Sigmoid colon (tissue), 4 donors: ENCODE measurements around the gene PCSK7.
A peak's percentile ranks its signal among the peaks of the same experiment; 100 is the strongest.

Experiments used
- CTCF ChIP-seq, 4 experiments: fragments of 450-650 bp in 3 of 4; fragments of 200-600 bp in 1 of 4; IDR thresholded peaks; one replicate each; pipeline ENCODE4 v1.5.1; 2016 to 2019; ENCODE audit warnings: antibody characterized with exemption in 4 of 4, mild to moderate bottlenecking in 3 of 4, moderate library complexity in 2 of 4
- EP300 ChIP-seq, 4 donors: sonication (generic); formaldehyde crosslinking; IDR thresholded peaks; one replicate each; pipeline ENCODE4 v1.6.1; 2017; ENCODE audit warnings: antibody characterized with exemption in 4 of 4
- POLR2A ChIP-seq, 2 donors: fragments of 450-650 bp; IDR thresholded peaks; one replicate each; pipeline ENCODE4 v1.6.1; 2016; ENCODE audit warnings: antibody characterized with exemption in 2 of 2, mild to moderate bottlenecking in 2 of 2, moderate library complexity in 2 of 2
- POLR2AphosphoS5 ChIP-seq, 4 donors: sonication (generic); formaldehyde crosslinking; IDR thresholded peaks; one replicate each; pipeline ENCODE4 v1.6.1; 2017; ENCODE audit warnings: antibody characterized with exemption in 4 of 4

- TF ChIP-seq EP300 (IDR thresholded peaks at IDR 0.05) (no peak), POLR2AphosphoS5 (IDR thresholded peaks at IDR 0.05) (peak in 1 of 4 donors; percentile 70), CTCF (IDR thresholded peaks at IDR 0.05) (no peak), POLR2A (IDR thresholded peaks at IDR 0.05) (peak in 1 of 2 donors; percentile 21)
Observed at GRCh38 chr11:117231842-117232091, at the start of gene PCSK7.
